ENCODE measurements around the gene PRELP.

PRELP gene

GRCh38 chr1:203475012-203475981, at the start of gene PRELP:
Gene PRELP, plus strand, starts transcription at chr1:203475806. Its CDS starts 7,379 bp downstream, at chr1:203483185.
- peak; percentile 50 for DNase-seq (ENCODE audit: low spot score)

GRCh38 chr1:203426366-203426765, 49.2 kb upstream of the PRELP start:
- DNase-seq (ENCODE audit: low spot score) = no peak

- no peak for DNase-seq (ENCODE audit: low spot score)
Measured at GRCh38 chr1:203426870-203427269, 48.7 kb upstream of the PRELP start.

- DNase-seq (ENCODE audit: low spot score) = no peak
Measured at GRCh38 chr1:203427451-203427850, 48.2 kb upstream of the PRELP start.

GRCh38 chr1:203428981-203429599, 46.5 kb upstream of the PRELP start:
- DNase-seq (ENCODE audit: low spot score) = no peak

- no peak for DNase-seq (ENCODE audit: low spot score)
Measured at GRCh38 chr1:203435615-203436014, 40.0 kb upstream of the PRELP start.

- DNase-seq (ENCODE audit: low spot score) = no peak
Measured at GRCh38 chr1:203437696-203438315, 37.8 kb upstream of the PRELP start.

- no peak for DNase-seq (ENCODE audit: low spot score)
Measured at GRCh38 chr1:203439131-203439730, 36.4 kb upstream of the PRELP start.

GRCh38 chr1:203440771-203441170, 34.8 kb upstream of the PRELP start:
- DNase-seq (ENCODE audit: low spot score) = peak; percentile 33

- no peak for DNase-seq (ENCODE audit: low spot score)
Measured at GRCh38 chr1:203441766-203442165, 33.8 kb upstream of the PRELP start.

GRCh38 chr1:203442821-203443220, 32.8 kb upstream of the PRELP start:
- DNase-seq (ENCODE audit: low spot score) = no peak

GRCh38 chr1:203443296-203443695, 32.3 kb upstream of the PRELP start:
- DNase-seq (ENCODE audit: low spot score) = no peak

- no peak for DNase-seq (ENCODE audit: low spot score)
Measured at GRCh38 chr1:203444171-203444576, 31.4 kb upstream of the PRELP start.

GRCh38 chr1:203447151-203447550, 28.5 kb upstream of the PRELP start:
- no peak for DNase-seq (ENCODE audit: low spot score)

- peak; percentile 10 for DNase-seq (ENCODE audit: low spot score)
Measured at GRCh38 chr1:203447598-203447997, 28.0 kb upstream of the PRELP start.

GRCh38 chr1:203448521-203449061, 27.0 kb upstream of the PRELP start:
- DNase-seq (ENCODE audit: low spot score) = no peak

- DNase-seq (ENCODE audit: low spot score) = no peak
Measured at GRCh38 chr1:203450001-203450400, 25.6 kb upstream of the PRELP start.

GRCh38 chr1:203450479-203451149, 25.0 kb upstream of the PRELP start:
- DNase-seq (ENCODE audit: low spot score) = no peak

- DNase-seq (ENCODE audit: low spot score) = no peak
Measured at GRCh38 chr1:203451836-203452784, 23.5 kb upstream of the PRELP start.

GRCh38 chr1:203453016-203453415, 22.6 kb upstream of the PRELP start:
- DNase-seq (ENCODE audit: low spot score) = no peak

All from SW480 (cell line).